Liver (tissue), 9 donors: ENCODE results near the gene KDM4C. TPM values are rescaled to one million over a fixed set of nuclear protein-coding genes. Genes with fewer than 3 reads are reported as not detected.

Experiments
- DNase-seq: peaks from one replicate; pipeline ENCODE4 v3.0.0-alpha.2; 2017; ENCODE audit warnings: low spot score
- H3K27ac ChIP-seq, 2 donors: one replicate each; pipeline ENCODE4 v1.7.0; 2013; ENCODE audit warnings: inconsistent platforms in 2 of 2, low read length in 2 of 2, control low read depth in 1 of 2, low read depth in 1 of 2, mild to moderate bottlenecking in 1 of 2
- H3K27me3 ChIP-seq, 4 donors: one replicate each; pipeline versions ENCODE4 v1.6.1 to v1.7.0; 2013; ENCODE audit warnings: low read length in 3 of 4, inconsistent platforms in 1 of 4, mild to moderate bottlenecking in 1 of 4, moderate library complexity in 1 of 4; ENCODE audit not compliant: control insufficient read depth in 4 of 4, insufficient read depth in 4 of 4
- H3K36me3 ChIP-seq, 4 donors: one replicate each; pipeline versions ENCODE4 v1.6.1 to v1.7.0; 2013; ENCODE audit warnings: low read length in 3 of 4, mild to moderate bottlenecking in 3 of 4, low read depth in 1 of 4, moderate library complexity in 1 of 4; ENCODE audit not compliant: control insufficient read depth in 4 of 4, insufficient read depth in 3 of 4
- H3K4me1 ChIP-seq, 4 donors: one replicate each; pipeline versions ENCODE4 v1.6.1 to v1.7.0; 2013; ENCODE audit warnings: low read length in 3 of 4, mild to moderate bottlenecking in 3 of 4, moderate library complexity in 1 of 4; ENCODE audit not compliant: control insufficient read depth in 4 of 4, insufficient read depth in 4 of 4
- H3K4me3 ChIP-seq, 3 donors: one replicate each; pipeline versions ENCODE4 v1.6.1 to v1.7.0; 2013; ENCODE audit warnings: low read length in 3 of 3, control low read depth in 1 of 3, low read depth in 1 of 3, mild to moderate bottlenecking in 1 of 3
- H3K9ac ChIP-seq, 2 donors: one replicate each; pipeline ENCODE4 v1.7.0; 2013; ENCODE audit warnings: low read length in 2 of 2, mild to moderate bottlenecking in 2 of 2, moderate library complexity in 2 of 2, control low read depth in 1 of 2, low read depth in 1 of 2
- H3K9me3 ChIP-seq, 4 donors: one replicate each; pipeline versions ENCODE4 v1.6.1 to v1.7.0; 2013; ENCODE audit warnings: low read length in 3 of 4; ENCODE audit not compliant: control insufficient read depth in 4 of 4
- ATF3 ChIP-seq: IDR thresholded peaks from 2 replicates; pipeline ENCODE4 v1.6.1; 2016; ENCODE audit warnings: antibody characterized with exemption
- CTCF ChIP-seq: fragments of 150-350 bp; IDR thresholded peaks from 2 replicates; pipeline ENCODE4 v1.5.1; 2017; ENCODE audit warnings: improper control_type of control experiment, low read depth, low read length; ENCODE audit not compliant: missing input control
- EGR1 ChIP-seq, 2 donors: IDR thresholded peaks; 2 replicates each; pipeline ENCODE4 v1.6.1; 2016 to 2018; ENCODE audit warnings: antibody characterized with exemption in 2 of 2, low read depth in 2 of 2
- FOXA1 ChIP-seq: IDR thresholded peaks from 2 replicates; pipeline ENCODE4 v1.6.1; 2016; ENCODE audit warnings: antibody characterized with exemption
- FOXA2 ChIP-seq: IDR thresholded peaks from 2 replicates; pipeline ENCODE4 v1.6.1; 2016; ENCODE audit warnings: antibody characterized with exemption
- GABPA ChIP-seq, 2 donors: IDR thresholded peaks in 1 of 2; conservative IDR thresholded peaks in 1 of 2; 2 replicates each; pipeline ENCODE4 v1.6.1; 2016; ENCODE audit warnings: antibody characterized with exemption in 2 of 2, mild to moderate bottlenecking in 1 of 2, moderate library complexity in 1 of 2
- HNF4A ChIP-seq, 2 donors: conservative IDR thresholded peaks; 2 replicates each; pipeline ENCODE4 v1.6.1; 2016; ENCODE audit warnings: antibody characterized with exemption in 2 of 2, mild to moderate bottlenecking in 2 of 2
- HNF4G ChIP-seq: IDR thresholded peaks from 2 replicates; pipeline ENCODE4 v1.6.1; 2016; ENCODE audit warnings: antibody characterized with exemption
- JUND ChIP-seq, 2 donors: IDR thresholded peaks; 2 replicates each; pipeline ENCODE4 v1.6.1; 2016; ENCODE audit warnings: antibody characterized with exemption in 2 of 2
- NR2F2 ChIP-seq: IDR thresholded peaks from 2 replicates; pipeline ENCODE4 v1.6.1; 2016; ENCODE audit warnings: antibody characterized with exemption
- RAD21 ChIP-seq, 2 donors: IDR thresholded peaks; 2 replicates each; pipeline ENCODE4 v1.6.1; 2016; ENCODE audit warnings: antibody characterized with exemption in 2 of 2, mild to moderate bottlenecking in 2 of 2
- REST ChIP-seq: IDR thresholded peaks from 2 replicates; pipeline ENCODE4 v1.6.1; 2016; ENCODE audit warnings: antibody characterized with exemption, mild to moderate bottlenecking
- RXRA ChIP-seq, 2 donors: IDR thresholded peaks; 2 replicates each; pipeline ENCODE4 v1.6.1; 2017 to 2018; ENCODE audit warnings: antibody characterized with exemption in 2 of 2, mild to moderate bottlenecking in 1 of 2
- SP1 ChIP-seq: IDR thresholded peaks from 2 replicates; pipeline ENCODE4 v1.6.1; 2018; ENCODE audit warnings: antibody characterized with exemption, mild to moderate bottlenecking
- TAF1 ChIP-seq: conservative IDR thresholded peaks from 2 replicates; pipeline ENCODE4 v1.6.1; 2016; ENCODE audit warnings: antibody characterized with exemption, mild to moderate bottlenecking
- YY1 ChIP-seq: IDR thresholded peaks from 2 replicates; pipeline ENCODE4 v1.6.1; 2016; ENCODE audit warnings: antibody characterized with exemption, mild to moderate bottlenecking
- ZBTB33 ChIP-seq: IDR thresholded peaks from 2 replicates; pipeline ENCODE4 v1.6.1; 2016; ENCODE audit warnings: antibody characterized with exemption
- WGBS: extraction: QIAGEN DNeasy Blood & Tissue Kit; methylation state at CpG from one replicate; pipeline ENCODE4 v1.1.7; 2013; 5-methylcytosine and 5-hydroxymethylcytosine counted together
- polyA plus RNA-seq, 2 donors: library from polyadenylated mRNA; stranded (reverse) in 1 of 2; unstranded in 1 of 2; fragments of 200-250 nt in 1 of 2; fragments of >200 nt in 1 of 2; fragmentation: Nextera tagmentation in 1 of 2; extraction: Ambion mirVana in 1 of 2; gene quantifications; one replicate each; pipeline versions ENCODE4 v1.2.1 to v1.2.3, GENCODE V29; 2013 to 2015
- total RNA-seq, 2 donors: library from RNA; depleted of rRNA; stranded (reverse); fragments of >200 nt; gene quantifications; one replicate each; pipeline ENCODE4 v1.2.3, GENCODE V29; 2014
- donor health status: healthy.
- donor health status: healthy.
- donor health status: healthy.
- donor health status: healthy.
- donor health status: healthy.

The KDM4C gene
- total and polyA plus RNA-seq, 4 donors, result 4.3 to 40.2 (median 24.0) TPM

- H3K4me1 ChIP-seq, result no peaks in the 10 kb centered on the region
- H3K27ac ChIP-seq, result no peak overlapping the region
- WGBS, result 91% methylated on average over 2 of the region's 2 CpGs
- no peaks in the 10 kb centered on the region for H3K9me3 ChIP-seq
- TF ChIP-seq YY1 (no peak), HNF4A (conservative IDR thresholded peaks at IDR 0.05) (no peak), HNF4G (no peak), CTCF (no peak), GABPA (IDR thresholded peaks at IDR 0.05 in 1 of 2, conservative IDR thresholded peaks at IDR 0.05 in 1 of 2) (no peak), TAF1 (no peak), EGR1 (IDR thresholded peaks at IDR 0.05; ENCODE audit: low read depth in 2 of 2) (no peak), RAD21 (IDR thresholded peaks at IDR 0.05) (no peak), NR2F2 (no peak), ZBTB33 (no peak), FOXA1 (no peak), REST (no peak), JUND (IDR thresholded peaks at IDR 0.05) (no peak), ATF3 (no peak), RXRA (IDR thresholded peaks at IDR 0.05) (no peak), SP1 (no peak)
- H3K36me3 ChIP-seq, result peaks cover 0 to 1% (median 0%) of the 10 kb centered on the region in 4 donors
- H3K4me3 ChIP-seq, result no peak overlapping the region
- no peaks in the 10 kb centered on the region for H3K27me3 ChIP-seq
- H3K9ac ChIP-seq, result no peak overlapping the region
- no peak for DNase-seq
Measured at GRCh38 chr9:6975198-6975597, 217.4 kb downstream of the KDM4C start.

- H3K9ac ChIP-seq, result no peak overlapping the region
- no peak for DNase-seq
- 87% methylated on average over 1 of the region's 1 CpG for WGBS
- no peak for TF ChIP-seq FOXA1
- no peak for TF ChIP-seq FOXA2
- TF ChIP-seq HNF4A (conservative IDR thresholded peaks at IDR 0.05), result no peak
- no peak for TF ChIP-seq SP1
- TF ChIP-seq EGR1 (IDR thresholded peaks at IDR 0.05; ENCODE audit: low read depth in 2 of 2), result no peak
- no peak for TF ChIP-seq JUND (IDR thresholded peaks at IDR 0.05)
- TF ChIP-seq RAD21 (IDR thresholded peaks at IDR 0.05), result no peak
- no peak for TF ChIP-seq REST
- TF ChIP-seq RXRA (IDR thresholded peaks at IDR 0.05), result no peak
- no peak for TF ChIP-seq HNF4G
- TF ChIP-seq ZBTB33, result no peak
- no peak for TF ChIP-seq TAF1
- TF ChIP-seq ATF3, result no peak
- TF ChIP-seq YY1, result no peak
- TF ChIP-seq GABPA (IDR thresholded peaks at IDR 0.05 in 1 of 2, conservative IDR thresholded peaks at IDR 0.05 in 1 of 2), result no peak
Measured at GRCh38 chr9:6977761-6978160, 220.0 kb downstream of the KDM4C start.

More at GRCh38 chr9:6977761-6978160, 220.0 kb downstream of the KDM4C start:
- H3K4me1 ChIP-seq, result no peaks in the 10 kb centered on the region
- H3K27ac ChIP-seq, result no peak overlapping the region
- H3K36me3 ChIP-seq, result peaks cover 0 to 6% (median 2%) of the 10 kb centered on the region in 4 donors
- no peak overlapping the region for H3K4me3 ChIP-seq
- no peaks in the 10 kb centered on the region for H3K9me3 ChIP-seq
- no peaks in the 10 kb centered on the region for H3K27me3 ChIP-seq
